Activated CD4-positive, alpha-beta T cell treated with anti-CD3 and anti-CD28 coated beads, Interleukin-2, amount 10 ng/mL, durations not matched to agents 24 days and 14 days (primary cell): Measurements from ENCODE around the gene CNPPD1. TPM values are rescaled to one million over a fixed set of nuclear protein-coding genes. Genes with fewer than 3 reads are reported as not detected.
A peak's percentile ranks its signal among the peaks of the same experiment; 100 is the strongest.

Experiments used
- DNase-seq: peaks from one replicate; pipeline ENCODE4 v3.0.0; 2022
- H3K27ac Mint-ChIP-seq: one replicate; pipeline ENCODE4 v1.8.0; 2022; ENCODE audit warnings: mild to moderate bottlenecking, mixed read lengths
- H3K27me3 Mint-ChIP-seq: one replicate; pipeline ENCODE4 v1.8.0; 2022; ENCODE audit warnings: mixed read lengths
- H3K36me3 Mint-ChIP-seq: one replicate; pipeline ENCODE4 v1.8.0; 2022; ENCODE audit warnings: low read depth, mild to moderate bottlenecking, mixed read lengths
- H3K4me1 Mint-ChIP-seq: one replicate; pipeline ENCODE4 v1.8.0; 2021; ENCODE audit warnings: mixed read lengths
- H3K4me3 Mint-ChIP-seq: one replicate; pipeline ENCODE4 v1.8.0; 2022; ENCODE audit warnings: mild to moderate bottlenecking, moderate library complexity, mixed read lengths
- H3K9me3 Mint-ChIP-seq: one replicate; pipeline ENCODE4 v1.8.0; 2021; ENCODE audit warnings: mixed read lengths
- intact Hi-C: fragments of 100-400 bp; cut with micrococcal nuclease; formaldehyde crosslinking; loops from one replicate; pipeline ENCODE4 v1.15.1; 2023
- total RNA-seq: library from RNA; stranded (reverse); gene quantifications from 2 replicates; pipeline ENCODE4 v1.2.3, GENCODE V29; 2022

The CNPPD1 gene
- 62.0 and 62.6 TPM in 2 replicates for total RNA-seq

- Mint-ChIP-seq H3K27me3 (no peaks in the 10 kb centered on the region), H3K36me3 (peaks cover 56% of the 10 kb centered on the region), H3K9me3 (no peaks in the 10 kb centered on the region), H3K4me3 (peak within 1 kb of the TSS; percentile 94), H3K4me1 (peaks cover 60% of the 10 kb centered on the region), H3K27ac (peak within 1 kb of the TSS; percentile 99)
- DNase-seq = peak; percentile 97
- intact Hi-C loops = loop anchor here (1.0 to 5.0 kb wide), 11 partner anchors 17 to 960 kb away; partner anchors contain the start of genes ANKZF1, ARPC2, ATG9A and CNOT9
Observed at GRCh38 chr2:219176818-219177551, at the start of gene CNPPD1. TSS of gene CNPPD1 (minus strand) at chr2:219176925. CDS start at chr2:219176828, 97 bp downstream.

- H3K4me1 Mint-ChIP-seq = peaks cover 20% of the 10 kb centered on the region
- H3K27ac Mint-ChIP-seq = no peak overlapping the region
- peak; percentile 56 for DNase-seq
- peaks cover 69% of the 10 kb centered on the region for H3K36me3 Mint-ChIP-seq
- H3K27me3 Mint-ChIP-seq = no peaks in the 10 kb centered on the region
- no peaks in the 10 kb centered on the region for H3K9me3 Mint-ChIP-seq
- intact Hi-C loops = no loop called here
- no peak overlapping the region for H3K4me3 Mint-ChIP-seq
Observed at GRCh38 chr2:219225350-219225749, 48.6 kb upstream of the CNPPD1 start.

DNA sequence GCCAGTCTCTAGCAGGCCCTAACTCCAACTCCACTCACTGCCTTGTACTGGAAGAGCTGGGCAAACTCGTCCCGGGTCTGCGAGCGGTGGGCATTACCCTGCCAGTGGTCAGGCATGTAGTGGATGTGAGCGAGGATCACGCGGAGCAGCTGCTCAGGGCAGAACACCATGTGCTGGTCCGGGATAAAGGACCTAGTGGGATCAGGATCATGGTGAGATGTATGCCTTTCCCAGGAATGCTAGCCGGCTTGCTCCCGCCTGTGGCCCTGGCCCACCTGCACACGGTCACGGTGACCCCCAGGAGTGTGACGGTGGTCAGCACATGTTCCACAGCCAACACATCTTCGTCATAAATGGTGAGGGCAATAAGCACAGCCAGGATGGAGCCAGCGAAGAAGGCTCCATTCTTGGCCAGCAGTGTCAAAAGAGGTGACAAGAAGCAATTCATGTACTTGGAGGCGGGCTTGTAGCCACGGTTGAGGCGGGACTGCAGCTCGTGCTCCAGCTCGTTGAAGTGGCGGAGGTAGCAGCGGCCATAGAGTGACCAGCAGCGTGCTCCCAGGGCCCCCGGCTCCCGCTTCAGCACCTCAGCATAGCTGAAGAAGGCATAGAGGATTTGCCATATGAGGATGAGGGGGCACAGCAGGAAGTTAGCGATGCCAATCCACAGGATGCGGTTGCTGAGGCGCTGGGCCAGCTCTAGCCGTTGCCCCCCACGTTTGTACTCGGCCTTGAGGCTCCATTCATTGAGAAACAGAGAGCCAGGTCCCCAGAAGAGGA is 47.3 kb upstream of the CNPPD1 start:
- Mint-ChIP-seq H3K36me3 (peaks cover 69% of the 10 kb centered on the region), H3K27ac (no peak overlapping the region), H3K9me3 (no peaks in the 10 kb centered on the region), H3K4me3 (no peak overlapping the region), H3K27me3 (no peaks in the 10 kb centered on the region), H3K4me1 (peaks cover 22% of the 10 kb centered on the region)
- intact Hi-C loops = no loop called here
- DNase-seq = no peak

DNA sequence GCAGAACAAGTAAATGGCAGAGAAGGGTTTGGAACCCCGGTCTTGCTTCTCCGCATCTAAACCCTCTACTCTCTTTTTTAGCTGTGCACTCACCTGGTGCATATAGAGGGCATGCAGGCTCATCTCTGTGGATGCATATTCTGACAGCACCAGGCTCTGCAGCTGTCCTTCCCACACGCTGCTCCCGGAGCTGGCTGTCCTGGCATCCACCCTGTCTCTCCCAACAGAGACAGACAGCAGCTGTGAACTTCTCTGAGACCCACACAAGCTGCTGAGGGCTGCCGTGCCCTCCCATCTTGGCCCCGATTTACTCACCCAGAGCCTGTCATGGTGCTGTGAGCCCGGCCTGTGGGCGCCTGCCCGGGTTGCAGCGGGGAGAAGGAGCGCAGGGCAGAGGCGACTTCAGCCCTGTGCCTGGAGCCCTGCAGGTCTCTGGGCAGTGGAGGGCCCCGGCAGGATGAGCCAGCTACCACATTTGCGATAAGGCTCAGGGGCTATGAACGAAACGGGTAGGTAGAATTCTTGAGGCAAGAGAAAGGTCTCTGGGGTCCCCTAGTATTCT is 45.3 kb upstream of the CNPPD1 start:
- DNase-seq = no peak
- no peak overlapping the region for H3K27ac Mint-ChIP-seq
- no peak overlapping the region for H3K4me3 Mint-ChIP-seq
- peaks cover 19% of the 10 kb centered on the region for H3K4me1 Mint-ChIP-seq
- H3K9me3 Mint-ChIP-seq = no peaks in the 10 kb centered on the region
- H3K27me3 Mint-ChIP-seq = no peaks in the 10 kb centered on the region
- peaks cover 68% of the 10 kb centered on the region for H3K36me3 Mint-ChIP-seq
- intact Hi-C loops = no loop called here

- H3K9me3 Mint-ChIP-seq = no peaks in the 10 kb centered on the region
- no peaks in the 10 kb centered on the region for H3K27me3 Mint-ChIP-seq
- no peak overlapping the region for H3K4me3 Mint-ChIP-seq
- no peak overlapping the region for H3K27ac Mint-ChIP-seq
- intact Hi-C loops = no loop called here
- no peak for DNase-seq
- peaks cover 67% of the 10 kb centered on the region for H3K36me3 Mint-ChIP-seq
- peaks cover 22% of the 10 kb centered on the region for H3K4me1 Mint-ChIP-seq
Observed at GRCh38 chr2:219220652-219221402, 44.1 kb upstream of the CNPPD1 start.

- intact Hi-C loops = loop anchor here (1.0 to 2.0 kb wide), 5 partner anchors 14 to 75 kb away; partner anchors contain the start of genes DNAJB2, GLB1L, STK16 and ZFAND2B
- Mint-ChIP-seq H3K4me1 (peaks cover 19% of the 10 kb centered on the region), H3K9me3 (no peaks in the 10 kb centered on the region), H3K27ac (peak overlapping the region; percentile 56), H3K36me3 (peaks cover 58% of the 10 kb centered on the region), H3K27me3 (no peaks in the 10 kb centered on the region), H3K4me3 (no peak overlapping the region)
- peak; percentile 57 for DNase-seq
Observed at GRCh38 chr2:219219784-219220532, 43.2 kb upstream of the CNPPD1 start.

GRCh38 chr2:219218732-219219701 is 42.3 kb upstream of the CNPPD1 start, which contains the start of gene ABCB6:
TSS of gene ABCB6 (minus strand) at chr2:219218958. CDS start at chr2:219218673, 285 bp downstream.
- peak within 1 kb of the TSS; percentile 91 for H3K4me3 Mint-ChIP-seq
- H3K27me3 Mint-ChIP-seq = no peaks in the 10 kb centered on the region
- H3K27ac Mint-ChIP-seq = peak within 1 kb of the TSS; percentile 81
- intact Hi-C loops = loop anchor here (1.0 to 2.0 kb wide), 7 partner anchors 10 to 76 kb away; partner anchors contain the start of genes ANKZF1, ATG9A, DNAJB2 and GLB1L
- H3K36me3 Mint-ChIP-seq = peaks cover 59% of the 10 kb centered on the region
- H3K9me3 Mint-ChIP-seq = no peaks in the 10 kb centered on the region
- peaks cover 24% of the 10 kb centered on the region for H3K4me1 Mint-ChIP-seq
- DNase-seq = peak; percentile 96

DNA sequence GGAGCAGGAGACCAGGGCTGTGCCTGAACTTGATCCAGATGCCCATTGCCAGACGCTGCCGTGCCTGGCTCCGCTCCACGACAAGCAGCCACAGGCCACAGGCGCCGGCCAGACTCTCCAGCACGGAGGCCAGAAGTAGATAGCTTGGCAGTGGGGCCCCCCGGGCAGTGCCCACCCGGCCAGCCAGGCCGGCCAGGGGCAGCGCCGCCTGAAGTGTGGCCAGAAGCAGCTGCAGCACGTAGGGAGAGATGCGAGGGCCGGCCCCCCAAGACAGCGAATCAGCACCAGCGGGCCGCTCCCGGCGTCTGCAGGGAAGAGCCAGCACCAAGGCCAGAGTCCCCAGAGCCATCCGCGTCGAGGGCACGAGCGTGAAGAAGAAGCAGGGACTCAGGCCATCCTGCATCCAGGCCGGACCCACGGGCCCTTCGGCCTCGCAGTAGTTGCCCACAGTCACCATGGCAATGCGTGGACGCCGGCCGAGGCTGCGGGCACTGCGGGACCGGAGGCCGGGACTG is 41.5 kb upstream of the CNPPD1 start:
- Mint-ChIP-seq H3K4me1 (peaks cover 26% of the 10 kb centered on the region), H3K36me3 (peaks cover 58% of the 10 kb centered on the region)

DNA sequence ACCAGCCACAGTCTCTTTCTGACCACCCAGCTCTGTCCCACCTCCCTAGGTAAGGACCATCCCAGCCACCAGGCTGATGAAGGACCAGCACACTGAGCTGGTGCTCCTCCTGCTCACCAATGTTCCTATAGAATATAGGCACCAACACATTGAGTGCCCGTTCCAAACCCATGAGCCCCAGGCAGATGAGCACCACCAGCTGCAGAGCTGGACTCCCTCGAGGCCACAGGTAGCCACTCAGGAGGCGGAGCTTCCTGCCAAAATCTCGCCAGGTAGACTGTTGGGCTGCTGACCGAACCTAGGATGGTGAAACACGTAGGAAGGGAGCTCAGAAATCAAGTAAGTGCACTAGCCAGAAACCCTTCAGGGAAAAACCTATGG is 39.8 kb upstream of the CNPPD1 start:
- intact Hi-C loops = no loop called here
- Mint-ChIP-seq H3K4me1 (peaks cover 28% of the 10 kb centered on the region), H3K27ac (no peak overlapping the region), H3K27me3 (no peaks in the 10 kb centered on the region), H3K36me3 (peaks cover 52% of the 10 kb centered on the region), H3K4me3 (peak overlapping the region; percentile 34), H3K9me3 (no peaks in the 10 kb centered on the region)
- no peak for DNase-seq

More for the DNA sequence above, 41.5 kb upstream of the CNPPD1 start:
- no peaks in the 10 kb centered on the region for H3K27me3 Mint-ChIP-seq
- intact Hi-C loops = loop anchor here (1.0 to 2.0 kb wide), 4 partner anchors 11 to 77 kb away; partner anchors contain the start of genes ANKZF1, ATG9A, DNAJB2 and NHEJ1
- H3K9me3 Mint-ChIP-seq = no peaks in the 10 kb centered on the region
- no peak for DNase-seq
- H3K4me3 Mint-ChIP-seq = peak overlapping the region; percentile 91
- H3K27ac Mint-ChIP-seq = peak overlapping the region; percentile 81

GRCh38 chr2:219215871-219216534 is 39.3 kb upstream of the CNPPD1 start:
- Mint-ChIP-seq H3K4me3 (no peak overlapping the region), H3K9me3 (no peaks in the 10 kb centered on the region), H3K27ac (no peak overlapping the region), H3K27me3 (no peaks in the 10 kb centered on the region), H3K4me1 (peaks cover 32% of the 10 kb centered on the region), H3K36me3 (peaks cover 48% of the 10 kb centered on the region)
- intact Hi-C loops = no loop called here
- no peak for DNase-seq

DNA sequence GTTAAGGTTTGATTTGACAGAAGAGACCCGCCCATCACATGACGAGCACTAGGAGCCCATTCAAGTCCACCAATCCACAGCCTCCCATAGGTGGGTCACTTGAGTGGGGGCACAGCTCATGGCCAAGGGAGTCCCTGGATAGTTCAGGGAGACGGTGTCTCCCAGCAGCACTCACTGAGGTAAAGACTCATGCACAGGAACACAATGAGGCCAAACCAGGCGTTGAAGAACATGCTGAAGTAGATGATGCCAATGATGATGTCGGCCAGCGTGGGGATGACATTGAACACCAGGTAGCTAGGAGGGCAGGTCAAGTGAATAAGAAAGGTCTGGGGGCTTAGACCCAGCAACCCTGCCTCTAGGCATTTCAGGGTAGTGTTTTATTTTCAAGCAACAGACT is 38.1 kb upstream of the CNPPD1 start:
- intact Hi-C loops = no loop called here
- Mint-ChIP-seq H3K9me3 (no peaks in the 10 kb centered on the region), H3K27me3 (no peaks in the 10 kb centered on the region), H3K4me3 (no peak overlapping the region), H3K4me1 (peaks cover 41% of the 10 kb centered on the region), H3K36me3 (peaks cover 42% of the 10 kb centered on the region), H3K27ac (no peak overlapping the region)
- DNase-seq = no peak
